Rectal smooth muscle tissue (tissue), 1 donor: ENCODE data around the gene DOCK4.

ENCODE experiments used
- H3K27ac ChIP-seq: one replicate; pipeline ENCODE4 v1.7.0; 2013; ENCODE audit warnings: low read depth, low read length, inconsistent platforms
- H3K27me3 ChIP-seq: one replicate; pipeline ENCODE4 v1.7.0; 2013; ENCODE audit warnings: low read length; ENCODE audit not compliant: control insufficient read depth, insufficient read depth
- H3K36me3 ChIP-seq: one replicate; pipeline ENCODE4 v1.7.0; 2013; ENCODE audit warnings: low read length; ENCODE audit not compliant: control insufficient read depth, insufficient read depth
- H3K4me1 ChIP-seq: one replicate; pipeline ENCODE4 v1.7.0; 2013; ENCODE audit warnings: low read length; ENCODE audit not compliant: control insufficient read depth, insufficient read depth
- H3K4me3 ChIP-seq: one replicate; pipeline ENCODE4 v1.7.0; 2013; ENCODE audit warnings: low read length
- H3K9ac ChIP-seq: one replicate; pipeline ENCODE4 v1.7.0; 2013; ENCODE audit warnings: low read length

Gene DOCK4

DNA sequence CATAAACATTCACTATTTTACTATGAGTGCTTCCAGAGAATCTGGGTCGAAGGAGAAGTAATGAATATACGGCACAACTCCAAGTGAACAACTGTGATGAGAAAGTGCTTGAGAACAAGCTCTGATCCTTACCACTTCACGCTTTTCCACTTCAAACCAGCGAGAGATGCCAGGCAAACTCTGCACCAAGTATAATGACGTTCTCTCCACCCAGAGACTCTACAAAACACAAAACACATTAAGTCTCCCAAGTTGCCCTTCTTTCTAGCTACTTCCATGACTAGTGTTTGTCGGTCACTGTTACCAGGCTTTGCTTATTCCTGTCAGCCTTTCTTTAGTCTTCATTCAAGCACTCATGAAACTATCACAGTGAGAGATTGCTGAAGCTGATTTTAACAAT is 450.8 kb downstream of the DOCK4 start:
- H3K4me3 ChIP-seq: no peak overlapping the region
- no peaks in the 10 kb centered on the region for H3K4me1 ChIP-seq
- no peak overlapping the region for H3K27ac ChIP-seq
- no peaks in the 10 kb centered on the region for H3K27me3 ChIP-seq
- H3K36me3 ChIP-seq: peaks cover 3% of the 10 kb centered on the region
- H3K9ac ChIP-seq: no peak overlapping the region

DNA sequence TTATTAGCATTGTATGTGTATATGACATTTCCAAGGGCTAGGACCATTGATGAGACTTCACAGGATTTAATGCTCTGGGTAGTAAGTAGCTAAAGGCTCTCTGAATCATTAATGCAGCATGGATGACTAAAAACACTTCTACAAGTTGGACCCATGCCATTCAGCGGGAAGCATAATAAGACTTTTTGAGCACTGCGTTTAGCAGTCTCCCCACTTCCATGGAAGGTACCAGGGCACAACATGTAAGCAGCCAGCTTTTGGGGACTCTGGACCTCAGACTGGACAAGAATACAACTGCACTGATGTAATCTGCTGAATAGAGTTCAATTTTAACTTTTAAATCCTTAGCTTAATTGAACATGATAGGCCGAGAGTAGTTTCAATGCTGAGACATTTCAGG is 452.2 kb downstream of the DOCK4 start:
- no peak overlapping the region for H3K9ac ChIP-seq
- no peaks in the 10 kb centered on the region for H3K36me3 ChIP-seq
- no peak overlapping the region for H3K27ac ChIP-seq

DNA sequence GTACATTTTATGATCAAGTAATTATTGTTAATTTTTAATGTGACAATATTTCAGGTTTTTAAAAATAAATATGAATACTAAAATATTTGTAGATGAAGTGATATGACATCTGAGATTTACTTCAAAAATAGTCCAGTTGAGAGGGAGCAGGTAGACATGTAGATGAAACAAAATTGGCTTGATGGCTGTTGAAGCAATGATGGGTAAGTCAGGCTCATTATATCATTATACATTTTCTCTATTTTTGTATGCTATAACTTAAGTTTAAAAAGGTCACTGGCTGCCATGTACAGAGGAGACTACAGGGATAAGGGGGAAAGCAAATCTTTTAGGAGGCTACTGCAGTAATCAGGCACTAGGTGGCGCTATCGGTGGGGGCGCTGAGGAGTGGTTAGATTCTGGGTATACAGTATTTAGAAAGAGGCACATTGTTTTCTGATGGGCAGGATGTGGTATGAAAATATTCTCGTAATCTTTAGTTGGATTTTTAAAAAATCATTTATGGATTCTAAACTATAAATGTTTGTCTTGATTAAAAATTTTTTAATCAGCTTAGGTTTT is 454.1 kb downstream of the DOCK4 start:
- no peak overlapping the region for H3K4me3 ChIP-seq
- no peak overlapping the region for H3K27ac ChIP-seq
- H3K36me3 ChIP-seq: no peaks in the 10 kb centered on the region
- H3K9ac ChIP-seq: no peak overlapping the region
- no peaks in the 10 kb centered on the region for H3K27me3 ChIP-seq
- H3K4me1 ChIP-seq: no peaks in the 10 kb centered on the region

More for the DNA sequence above, 452.2 kb downstream of the DOCK4 start:
- Histone ChIP-seq H3K27me3 (no peaks in the 10 kb centered on the region), H3K4me1 (no peaks in the 10 kb centered on the region), H3K4me3 (no peak overlapping the region)

DNA sequence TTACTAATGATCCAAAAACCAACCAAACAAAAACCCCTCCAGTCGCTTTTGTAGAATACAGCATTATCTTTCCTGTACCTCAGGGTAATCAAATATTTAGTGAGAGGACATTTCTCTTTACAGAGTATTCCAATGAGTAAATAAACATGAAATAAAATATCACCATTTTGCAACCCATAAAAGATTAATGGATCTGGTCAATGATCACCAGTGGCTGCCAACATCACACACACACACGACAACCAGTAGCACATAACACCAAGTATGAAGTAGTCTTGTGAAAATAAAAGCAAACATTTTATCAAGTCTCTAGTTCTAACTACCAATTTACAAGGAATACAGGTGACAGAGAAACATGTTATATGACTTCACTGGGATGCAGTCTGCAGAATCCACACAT is 455.3 kb downstream of the DOCK4 start:
- no peaks in the 10 kb centered on the region for H3K27me3 ChIP-seq
- no peak overlapping the region for H3K9ac ChIP-seq
- H3K4me1 ChIP-seq: no peaks in the 10 kb centered on the region
- H3K27ac ChIP-seq: no peak overlapping the region
- H3K36me3 ChIP-seq: no peaks in the 10 kb centered on the region
- no peak overlapping the region for H3K4me3 ChIP-seq

DNA sequence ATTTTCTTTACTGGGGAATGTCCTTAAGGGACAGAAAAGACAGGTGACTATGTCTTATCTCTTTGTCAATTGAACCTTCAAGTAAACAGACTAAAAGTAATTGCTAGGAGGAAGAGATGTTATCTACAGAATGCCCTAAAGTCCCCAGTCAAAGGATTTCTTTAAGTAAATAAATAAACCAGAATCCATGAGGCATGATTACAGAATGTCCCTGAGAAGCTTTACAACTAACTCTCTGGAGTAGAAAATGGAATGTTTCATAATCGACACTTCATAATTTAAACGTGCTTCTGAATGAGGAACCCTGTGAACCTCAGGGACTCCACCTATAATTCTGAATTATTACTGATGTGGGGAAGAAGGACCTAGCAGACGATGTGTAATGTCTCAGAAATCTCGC is 456.0 kb downstream of the DOCK4 start:
- H3K4me1 ChIP-seq: no peaks in the 10 kb centered on the region
- no peak overlapping the region for H3K4me3 ChIP-seq
- no peaks in the 10 kb centered on the region for H3K27me3 ChIP-seq
- no peak overlapping the region for H3K9ac ChIP-seq
- H3K36me3 ChIP-seq: no peaks in the 10 kb centered on the region
- no peak overlapping the region for H3K27ac ChIP-seq

DNA sequence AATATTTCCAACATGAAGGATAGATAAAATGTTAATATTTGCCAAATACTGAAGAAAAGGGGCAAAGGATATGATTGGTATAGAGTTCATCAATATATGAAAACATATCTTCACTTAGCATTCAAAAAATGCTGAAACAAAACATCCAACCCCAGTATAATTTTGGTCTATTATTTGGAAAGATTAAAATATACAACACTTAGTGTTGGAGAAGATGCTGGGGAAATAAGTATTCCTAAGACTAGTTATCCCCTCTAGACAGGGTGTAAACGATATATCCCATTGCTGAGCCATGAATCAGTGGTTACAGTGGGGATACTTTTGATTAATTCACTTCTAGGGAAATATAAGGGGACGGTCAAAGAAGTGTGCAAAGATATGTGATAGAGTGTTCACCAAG is 456.6 kb downstream of the DOCK4 start:
- no peak overlapping the region for H3K27ac ChIP-seq
- no peaks in the 10 kb centered on the region for H3K4me1 ChIP-seq
- H3K36me3 ChIP-seq: no peaks in the 10 kb centered on the region
- H3K4me3 ChIP-seq: no peak overlapping the region
- H3K27me3 ChIP-seq: no peaks in the 10 kb centered on the region
- H3K9ac ChIP-seq: no peak overlapping the region

DNA sequence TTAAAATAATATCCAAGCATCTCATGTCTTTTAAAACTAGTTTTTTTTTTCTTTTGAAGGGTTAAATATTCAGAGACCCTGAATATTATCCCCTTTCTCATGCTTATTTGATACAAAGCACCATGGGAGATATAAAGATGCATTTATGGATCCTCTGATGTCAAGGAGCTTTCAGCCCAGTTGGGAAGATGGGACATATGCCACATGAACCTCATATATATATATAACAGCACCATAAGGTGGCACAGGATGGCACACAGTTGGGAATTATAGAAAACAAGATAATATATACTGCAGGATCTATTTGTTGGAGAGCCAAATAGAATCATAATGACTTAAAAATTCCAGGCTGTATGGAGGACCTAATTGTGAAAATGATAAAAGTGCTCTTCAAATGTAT is 458.5 kb downstream of the DOCK4 start:
- no peak overlapping the region for H3K4me3 ChIP-seq
- H3K27ac ChIP-seq: no peak overlapping the region
- H3K27me3 ChIP-seq: no peaks in the 10 kb centered on the region
- H3K4me1 ChIP-seq: no peaks in the 10 kb centered on the region
- no peaks in the 10 kb centered on the region for H3K36me3 ChIP-seq
- H3K9ac ChIP-seq: no peak overlapping the region

DNA sequence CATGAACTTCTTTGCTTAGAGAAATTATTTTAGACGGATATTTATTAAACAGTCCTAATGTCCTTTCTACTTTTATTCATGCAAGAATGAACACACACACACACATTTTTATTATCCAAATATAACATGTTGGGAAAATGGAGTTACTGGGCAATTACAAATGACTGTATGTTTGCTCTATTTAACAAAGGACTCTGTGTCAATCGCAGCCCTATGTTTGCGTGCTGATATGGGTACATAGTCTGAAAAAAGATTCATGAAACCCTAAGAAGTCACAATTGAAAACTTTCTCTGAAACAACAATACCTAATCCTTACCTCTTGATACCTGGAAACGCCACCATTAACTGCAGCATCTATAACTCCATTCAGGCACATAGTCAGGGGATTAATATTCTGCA is 459.2 kb downstream of the DOCK4 start:
- H3K27ac ChIP-seq: no peak overlapping the region
- H3K4me1 ChIP-seq: no peaks in the 10 kb centered on the region
- H3K4me3 ChIP-seq: no peak overlapping the region
- H3K27me3 ChIP-seq: no peaks in the 10 kb centered on the region
- H3K9ac ChIP-seq: no peak overlapping the region
- H3K36me3 ChIP-seq: no peaks in the 10 kb centered on the region

DNA sequence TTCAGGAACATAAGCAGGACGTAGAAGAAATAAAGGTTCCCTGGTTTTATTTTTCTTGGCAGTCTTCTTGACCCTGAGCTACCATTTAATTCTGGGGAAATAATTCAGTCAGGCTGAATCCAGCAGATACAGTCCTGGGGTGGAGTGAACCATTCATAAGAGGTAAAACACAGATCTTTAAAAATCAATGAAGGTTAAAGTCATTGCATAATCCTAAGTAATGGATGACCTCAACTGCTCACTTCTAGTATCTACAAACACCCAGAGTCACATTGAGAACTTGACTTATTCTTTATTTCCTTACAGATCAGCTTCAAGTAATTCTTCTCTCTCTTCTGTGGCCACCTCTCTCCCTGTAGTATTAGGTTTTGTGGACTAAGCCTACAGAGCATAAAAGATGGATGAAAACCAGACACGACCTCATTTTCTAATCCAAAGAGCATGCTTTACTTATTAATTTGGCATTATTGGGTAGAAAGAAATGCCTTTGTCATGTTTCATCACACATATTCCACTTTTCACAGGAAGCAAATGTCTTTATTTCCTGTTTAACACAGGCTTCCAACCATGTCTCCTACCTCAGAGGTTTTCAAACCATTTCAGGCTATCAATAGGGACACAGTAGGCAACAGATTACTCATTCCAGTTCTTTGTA is 461.6 kb downstream of the DOCK4 start:
- H3K27me3 ChIP-seq: no peaks in the 10 kb centered on the region
- H3K27ac ChIP-seq: no peak overlapping the region
- H3K4me3 ChIP-seq: no peak overlapping the region
- H3K4me1 ChIP-seq: no peaks in the 10 kb centered on the region
- no peak overlapping the region for H3K9ac ChIP-seq
- H3K36me3 ChIP-seq: no peaks in the 10 kb centered on the region

DNA sequence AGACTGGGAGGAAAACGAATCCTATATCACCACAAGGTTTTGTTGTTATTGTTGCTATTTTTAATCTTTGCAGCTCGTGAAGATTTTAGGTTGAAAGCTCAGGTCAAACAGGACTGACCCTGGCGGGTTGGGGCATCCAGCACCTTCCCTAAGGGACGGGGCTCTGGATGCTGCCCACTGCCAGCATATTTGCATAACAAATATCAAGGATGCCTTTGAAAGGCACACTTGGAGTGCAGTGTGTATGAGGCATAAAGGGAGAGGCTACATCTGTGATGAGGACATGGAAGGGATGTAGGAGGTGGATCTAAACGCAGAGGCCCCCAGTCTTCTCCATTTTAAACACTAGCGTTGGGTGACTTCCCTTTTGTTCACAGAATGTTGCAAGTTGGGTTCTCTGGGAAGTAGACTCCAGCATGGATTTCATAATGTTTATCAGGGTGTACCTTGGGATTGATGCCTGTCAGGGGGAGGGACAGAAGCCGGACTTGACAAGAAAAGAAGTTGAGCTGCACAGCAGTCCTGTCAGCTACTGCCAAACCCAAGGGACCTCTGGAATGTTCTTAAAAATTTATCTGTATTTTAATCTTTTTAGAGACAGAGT is 462.9 kb downstream of the DOCK4 start:
- H3K36me3 ChIP-seq: no peaks in the 10 kb centered on the region
- no peak overlapping the region for H3K9ac ChIP-seq
- no peaks in the 10 kb centered on the region for H3K4me1 ChIP-seq
- H3K4me3 ChIP-seq: no peak overlapping the region
- H3K27ac ChIP-seq: no peak overlapping the region
- H3K27me3 ChIP-seq: no peaks in the 10 kb centered on the region

DNA sequence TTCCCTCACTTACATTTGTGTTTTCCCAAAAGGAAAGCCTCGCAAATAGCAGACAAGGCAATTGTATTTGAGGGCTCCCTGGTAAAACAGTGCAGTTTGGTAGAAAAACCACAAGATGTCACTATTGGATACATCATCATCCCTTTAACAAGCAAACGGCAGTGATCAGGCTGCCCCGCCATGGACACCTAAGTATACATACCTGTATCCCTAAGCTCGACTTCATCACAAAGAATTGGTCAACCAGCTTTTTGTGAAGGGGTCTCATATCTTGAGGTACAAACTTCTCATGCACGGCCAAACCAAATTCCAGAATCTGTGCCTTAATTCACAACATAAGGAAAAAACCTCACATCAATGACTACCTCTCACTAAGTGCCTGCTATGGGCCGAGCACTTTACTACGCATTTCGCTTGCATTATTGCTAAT is 464.4 kb downstream of the DOCK4 start:
- no peaks in the 10 kb centered on the region for H3K4me1 ChIP-seq
- H3K9ac ChIP-seq: no peak overlapping the region
- no peaks in the 10 kb centered on the region for H3K36me3 ChIP-seq
- no peaks in the 10 kb centered on the region for H3K27me3 ChIP-seq
- no peak overlapping the region for H3K27ac ChIP-seq
- no peak overlapping the region for H3K4me3 ChIP-seq

DNA sequence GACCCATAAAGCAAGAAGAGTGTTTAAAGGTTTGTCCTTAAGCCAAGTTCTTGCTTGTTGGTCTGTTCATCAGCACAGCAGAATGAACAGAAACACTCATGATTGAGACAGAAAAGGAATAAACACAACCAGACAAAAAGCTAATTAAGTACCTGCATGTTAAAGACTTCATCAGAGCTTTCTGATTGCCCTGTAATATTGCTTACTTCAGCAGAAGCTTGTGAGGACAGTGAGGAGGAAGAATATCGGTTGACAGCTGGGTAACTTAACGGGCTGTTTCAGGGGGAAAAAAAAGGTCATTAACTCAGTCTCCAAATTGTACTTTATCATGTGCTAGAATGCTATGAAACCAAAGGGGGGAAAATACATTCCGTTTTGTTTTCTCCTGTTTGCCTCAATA is 465.3 kb downstream of the DOCK4 start:
- no peaks in the 10 kb centered on the region for H3K36me3 ChIP-seq
- H3K27me3 ChIP-seq: no peaks in the 10 kb centered on the region
- no peak overlapping the region for H3K4me3 ChIP-seq
- H3K27ac ChIP-seq: no peak overlapping the region
- no peak overlapping the region for H3K9ac ChIP-seq
- H3K4me1 ChIP-seq: no peaks in the 10 kb centered on the region

DNA sequence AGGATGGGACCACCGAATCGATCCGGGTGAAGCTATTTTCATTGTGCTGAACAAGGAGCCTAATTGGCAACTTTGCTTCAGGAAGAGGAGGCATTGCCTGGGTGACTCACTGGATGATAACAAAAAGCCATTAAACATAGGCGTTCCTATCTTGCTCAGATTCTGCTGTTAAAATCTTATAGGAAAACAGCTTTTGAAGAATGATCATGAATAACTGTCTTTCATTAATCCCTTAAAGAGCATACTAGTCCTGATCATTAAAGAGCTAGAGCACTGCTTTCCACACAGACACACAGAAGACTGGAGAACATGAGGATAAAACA is 469.7 kb downstream of the DOCK4 start:
- no peaks in the 10 kb centered on the region for H3K4me1 ChIP-seq
- H3K27me3 ChIP-seq: no peaks in the 10 kb centered on the region
- no peak overlapping the region for H3K27ac ChIP-seq
- no peak overlapping the region for H3K4me3 ChIP-seq
- H3K9ac ChIP-seq: no peak overlapping the region
- peaks cover 6% of the 10 kb centered on the region for H3K36me3 ChIP-seq
